VCaP (cell line): ENCODE measurements around the gene LCK.

Experiments used
- H3K27ac ChIP-seq: fragments of 450-650 bp; 2 replicates; pipeline ENCODE4 v1.5.1; 2017
- TF ChIP-seq, protein P1 (sequence below): fragments of 450-650 bp; conservative IDR thresholded peaks from 2 replicates; pipeline ENCODE4 v1.5.1; 2017; ENCODE audit warnings: mild to moderate bottlenecking, moderate library complexity

The LCK gene

DNA sequence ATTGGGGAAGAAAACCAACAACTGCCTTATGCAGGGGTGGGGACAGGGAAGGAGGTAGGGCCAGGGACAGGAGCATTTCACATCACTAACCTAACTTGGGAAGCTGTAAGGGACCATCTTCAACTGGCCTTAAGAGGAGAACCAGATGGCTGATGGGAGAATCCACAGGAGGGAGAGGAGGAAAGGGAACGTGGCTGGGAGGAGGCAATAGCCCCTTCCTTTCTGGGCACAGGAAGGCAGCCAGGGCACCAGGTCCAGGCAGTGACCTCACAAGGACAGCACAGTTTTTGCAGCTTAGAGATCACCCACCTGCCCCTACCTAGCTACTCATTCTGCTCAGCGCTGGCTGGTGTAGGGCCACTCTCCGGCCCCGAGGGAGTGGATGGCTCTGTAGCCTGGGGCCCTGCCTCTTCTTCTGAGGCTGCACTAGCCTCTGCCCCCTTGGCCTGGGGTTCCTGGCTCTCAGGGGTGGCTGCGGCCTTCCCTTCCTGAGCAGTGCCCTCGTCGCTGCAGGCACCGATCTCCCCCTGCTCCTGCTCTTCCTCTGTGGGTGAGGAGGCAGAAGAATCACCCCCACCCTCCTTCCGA is 83.3 kb downstream of the LCK start:
- H3K27ac ChIP-seq: peak overlapping the region; percentile 92
- TF ChIP-seq, protein P1, sequence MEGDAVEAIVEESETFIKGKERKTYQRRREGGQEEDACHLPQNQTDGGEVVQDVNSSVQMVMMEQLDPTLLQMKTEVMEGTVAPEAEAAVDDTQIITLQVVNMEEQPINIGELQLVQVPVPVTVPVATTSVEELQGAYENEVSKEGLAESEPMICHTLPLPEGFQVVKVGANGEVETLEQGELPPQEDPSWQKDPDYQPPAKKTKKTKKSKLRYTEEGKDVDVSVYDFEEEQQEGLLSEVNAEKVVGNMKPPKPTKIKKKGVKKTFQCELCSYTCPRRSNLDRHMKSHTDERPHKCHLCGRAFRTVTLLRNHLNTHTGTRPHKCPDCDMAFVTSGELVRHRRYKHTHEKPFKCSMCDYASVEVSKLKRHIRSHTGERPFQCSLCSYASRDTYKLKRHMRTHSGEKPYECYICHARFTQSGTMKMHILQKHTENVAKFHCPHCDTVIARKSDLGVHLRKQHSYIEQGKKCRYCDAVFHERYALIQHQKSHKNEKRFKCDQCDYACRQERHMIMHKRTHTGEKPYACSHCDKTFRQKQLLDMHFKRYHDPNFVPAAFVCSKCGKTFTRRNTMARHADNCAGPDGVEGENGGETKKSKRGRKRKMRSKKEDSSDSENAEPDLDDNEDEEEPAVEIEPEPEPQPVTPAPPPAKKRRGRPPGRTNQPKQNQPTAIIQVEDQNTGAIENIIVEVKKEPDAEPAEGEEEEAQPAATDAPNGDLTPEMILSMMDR: no peak

DNA sequence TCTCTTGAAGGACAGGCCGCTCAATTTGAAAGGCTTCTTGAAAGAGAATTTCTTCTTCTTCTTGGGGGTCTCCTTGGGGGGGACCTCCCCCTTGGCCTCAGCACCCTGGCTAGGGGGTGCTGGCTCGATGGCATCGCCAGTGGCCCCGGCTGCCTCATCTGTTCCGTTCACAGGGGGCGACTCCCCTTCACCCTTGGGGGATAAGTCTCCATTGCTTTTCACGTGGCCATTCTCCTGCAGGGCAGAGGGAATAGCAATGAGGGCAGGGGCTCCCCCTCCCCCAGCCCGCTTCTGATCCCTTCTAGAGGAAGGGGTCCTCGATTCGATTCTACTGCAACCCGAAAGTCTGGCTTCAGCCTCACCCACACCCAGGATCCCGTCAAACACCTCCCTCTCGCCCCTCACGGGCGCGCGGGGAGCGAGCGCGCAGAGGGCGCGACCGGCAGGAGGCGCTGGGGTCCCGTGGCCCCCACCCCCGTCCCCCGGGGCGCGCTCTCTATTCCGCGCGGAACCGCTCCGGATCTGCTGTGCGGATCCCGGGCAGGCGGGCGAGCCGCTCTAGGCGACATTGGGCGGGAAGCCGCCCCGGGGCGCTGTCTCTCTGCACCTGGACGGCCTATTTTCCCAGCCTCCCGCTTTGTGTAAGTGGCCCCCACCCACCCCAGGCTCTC is 83.9 kb downstream of the LCK start:
- TF ChIP-seq, protein P1: peak; percentile 78
- H3K27ac ChIP-seq: peak overlapping the region; percentile 92

DNA sequence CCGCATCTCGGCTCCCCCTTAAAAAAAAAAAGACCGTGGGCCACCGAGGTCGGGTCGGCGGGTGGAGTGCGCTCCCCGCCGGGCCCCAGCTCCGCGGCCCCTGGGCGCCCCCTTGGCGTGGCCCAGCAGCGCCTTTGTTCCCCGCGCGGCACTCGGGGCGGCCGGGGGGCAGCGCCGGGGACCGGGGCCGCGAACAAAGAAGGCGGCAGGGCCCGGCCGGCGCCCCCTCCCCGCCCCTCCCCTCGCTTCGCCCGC is 84.4 kb downstream of the LCK start:
- peak overlapping the region; percentile 92 for H3K27ac ChIP-seq
- TF ChIP-seq, protein P1: no peak
